SU-DHL-6 (cell line): Measurements from ENCODE around the gene CRKL.

Experiments
- EZH2phosphoT487 ChIP-seq: fragments of 200-600 bp; sonication (generic), shearing (Covaris generic); conservative IDR thresholded peaks from 2 replicates; pipeline ENCODE4 v1.6.1; 2018; ENCODE audit warnings: mild to moderate bottlenecking, antibody characterized with exemption, low read length, moderate library complexity, mixed read lengths
- TF ChIP-seq, protein P1 (sequence below): fragments of 200-600 bp; sonication (generic); IDR thresholded peaks from one replicate; pipeline ENCODE4 v1.5.1; 2017; ENCODE audit warnings: antibody characterized with exemption, mild to moderate bottlenecking, low read length, moderate library complexity; ENCODE audit not compliant: insufficient read depth, poor library complexity, severe bottlenecking

DNA sequence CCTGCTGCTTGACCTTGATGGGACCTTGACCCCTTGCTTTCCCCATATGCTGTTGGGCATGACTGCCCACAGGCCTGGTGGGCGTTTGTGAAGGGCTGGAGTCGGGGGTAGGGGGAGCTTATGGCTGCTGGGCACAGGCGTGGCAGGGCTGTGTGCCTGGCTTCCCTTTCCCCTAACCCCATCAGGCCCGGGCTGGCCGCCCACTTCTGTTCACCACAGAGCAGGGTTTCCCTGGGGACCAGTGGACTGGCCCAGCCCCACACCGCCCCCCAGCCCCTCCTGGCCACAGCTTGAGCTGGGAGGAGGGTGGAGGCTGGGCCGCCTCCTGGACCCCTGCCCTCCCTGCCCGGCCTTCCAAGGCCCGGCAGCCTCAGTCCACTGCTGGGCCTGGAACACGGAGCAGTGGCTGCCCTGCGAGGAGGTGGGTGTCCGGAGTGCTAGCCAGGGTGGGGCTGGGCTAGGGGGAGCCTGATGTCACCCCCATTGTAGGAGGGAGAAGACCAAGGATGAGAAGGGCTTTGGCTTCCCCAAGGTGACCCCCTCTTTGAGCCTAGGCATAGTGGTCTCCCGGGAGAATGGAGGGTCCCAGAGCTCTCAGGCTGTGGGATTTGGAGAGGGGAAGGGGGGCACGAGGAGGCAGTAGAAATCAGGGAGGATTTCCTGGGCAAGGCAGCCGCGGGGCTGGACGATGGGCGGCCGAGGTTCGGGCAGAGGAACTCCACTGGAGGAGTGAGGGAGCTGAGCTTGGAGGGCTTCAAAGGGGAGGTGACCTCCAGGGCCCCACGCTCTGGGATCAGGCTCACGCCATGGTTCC, 49.9 kb downstream of the CRKL start, which contains the start of gene AIFM3:
- TF ChIP-seq, protein P1, sequence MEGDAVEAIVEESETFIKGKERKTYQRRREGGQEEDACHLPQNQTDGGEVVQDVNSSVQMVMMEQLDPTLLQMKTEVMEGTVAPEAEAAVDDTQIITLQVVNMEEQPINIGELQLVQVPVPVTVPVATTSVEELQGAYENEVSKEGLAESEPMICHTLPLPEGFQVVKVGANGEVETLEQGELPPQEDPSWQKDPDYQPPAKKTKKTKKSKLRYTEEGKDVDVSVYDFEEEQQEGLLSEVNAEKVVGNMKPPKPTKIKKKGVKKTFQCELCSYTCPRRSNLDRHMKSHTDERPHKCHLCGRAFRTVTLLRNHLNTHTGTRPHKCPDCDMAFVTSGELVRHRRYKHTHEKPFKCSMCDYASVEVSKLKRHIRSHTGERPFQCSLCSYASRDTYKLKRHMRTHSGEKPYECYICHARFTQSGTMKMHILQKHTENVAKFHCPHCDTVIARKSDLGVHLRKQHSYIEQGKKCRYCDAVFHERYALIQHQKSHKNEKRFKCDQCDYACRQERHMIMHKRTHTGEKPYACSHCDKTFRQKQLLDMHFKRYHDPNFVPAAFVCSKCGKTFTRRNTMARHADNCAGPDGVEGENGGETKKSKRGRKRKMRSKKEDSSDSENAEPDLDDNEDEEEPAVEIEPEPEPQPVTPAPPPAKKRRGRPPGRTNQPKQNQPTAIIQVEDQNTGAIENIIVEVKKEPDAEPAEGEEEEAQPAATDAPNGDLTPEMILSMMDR = no peak
- TF ChIP-seq EZH2phosphoT487 = no peak
